Hepatocyte (in vitro differentiated cells): ENCODE measurements around the gene LGALS8.

Experiments
- EZH2 ChIP-seq: fragments of 200-600 bp; sonication (generic); IDR thresholded peaks from 2 replicates; pipeline ENCODE4 v1.6.1; 2016; ENCODE audit warnings: antibody characterized with exemption, mild to moderate bottlenecking, borderline replicate concordance
- EZH2phosphoT487 ChIP-seq: fragments of 200-600 bp; sonication (generic); IDR thresholded peaks from one replicate; pipeline ENCODE4 v1.6.1; 2018; ENCODE audit warnings: antibody characterized with exemption, mild to moderate bottlenecking, low read depth, moderate library complexity; ENCODE audit not compliant: unreplicated experiment, severe bottlenecking

- TF ChIP-seq EZH2phosphoT487 (no peak), EZH2 (no peak)
Measured at GRCh38 chr1:236602171-236602570, 78.4 kb downstream of the LGALS8 start.
